ENCODE measurements around the gene SCN4A.
"Not testable (repeated sequence)": the region's sequence is repeated elsewhere in the genome, so short reads cannot be mapped to it uniquely, and the experiment has no call there.

The SCN4A gene

GRCh38 chr17:63983320-63983719 lies 10.6 kb upstream of the SCN4A start:
- Histone ChIP-seq H3K4me3 (replicated peaks; ENCODE audit: low read depth, low read length) (no peak overlapping the region), H3K27me3 (replicated peaks; ENCODE audit: control insufficient read depth, insufficient read depth, low read length) (no peaks in the 10 kb centered on the region), H3K36me3 (ENCODE audit: control insufficient read depth, insufficient read depth, low read length) (no peaks in the 10 kb centered on the region)
- DNase-seq (ENCODE audit: extremely low read depth, insufficient read length), result no peak
- no peak for TF ChIP-seq CTCF (IDR thresholded peaks at IDR 0.05; ENCODE audit: insufficient read depth, low read length, poor library complexity, severe bottlenecking)

GRCh38 chr17:63982641-63983040 lies 9.9 kb upstream of the SCN4A start:
- H3K27me3 ChIP-seq (replicated peaks; ENCODE audit: control insufficient read depth, insufficient read depth, low read length); H3K4me3 ChIP-seq (replicated peaks; ENCODE audit: low read depth, low read length); DNase-seq (ENCODE audit: extremely low read depth, insufficient read length); H3K36me3 ChIP-seq (ENCODE audit: control insufficient read depth, insufficient read depth, low read length): not testable (repeated sequence)

GRCh38 chr17:63978272-63979200 lies 5.8 kb upstream of the SCN4A start:
- TF ChIP-seq CTCF (IDR thresholded peaks at IDR 0.05; ENCODE audit: insufficient read depth, low read length, poor library complexity, severe bottlenecking), result no peak
- H3K4me3 ChIP-seq (replicated peaks; ENCODE audit: low read depth, low read length), result no peak overlapping the region
- H3K36me3 ChIP-seq (ENCODE audit: control insufficient read depth, insufficient read depth, low read length), result no peaks in the 10 kb centered on the region
- H3K27me3 ChIP-seq (replicated peaks; ENCODE audit: control insufficient read depth, insufficient read depth, low read length), result no peaks in the 10 kb centered on the region
- DNase-seq (ENCODE audit: extremely low read depth, insufficient read length), result no peak

GRCh38 chr17:63976702-63977101 lies 4.0 kb upstream of the SCN4A start:
- Histone ChIP-seq H3K36me3 (ENCODE audit: control insufficient read depth, insufficient read depth, low read length) (no peaks in the 10 kb centered on the region), H3K4me3 (replicated peaks; ENCODE audit: low read depth, low read length) (no peak overlapping the region), H3K27me3 (replicated peaks; ENCODE audit: control insufficient read depth, insufficient read depth, low read length) (no peaks in the 10 kb centered on the region)
- no peak for DNase-seq (ENCODE audit: extremely low read depth, insufficient read length)
- TF ChIP-seq CTCF (IDR thresholded peaks at IDR 0.05; ENCODE audit: insufficient read depth, low read length, poor library complexity, severe bottlenecking), result no peak

GRCh38 chr17:63975541-63976092 lies 2.9 kb upstream of the SCN4A start:
- no peak for DNase-seq (ENCODE audit: extremely low read depth, insufficient read length)
- H3K4me3 ChIP-seq (replicated peaks; ENCODE audit: low read depth, low read length), result no peak overlapping the region
- TF ChIP-seq CTCF (IDR thresholded peaks at IDR 0.05; ENCODE audit: insufficient read depth, low read length, poor library complexity, severe bottlenecking), result no peak
- H3K27me3 ChIP-seq (replicated peaks; ENCODE audit: control insufficient read depth, insufficient read depth, low read length), result no peaks in the 10 kb centered on the region
- no peaks in the 10 kb centered on the region for H3K36me3 ChIP-seq (ENCODE audit: control insufficient read depth, insufficient read depth, low read length)

- no peak for DNase-seq (ENCODE audit: extremely low read depth, insufficient read length)
- Histone ChIP-seq H3K4me3 (replicated peaks; ENCODE audit: low read depth, low read length) (no peak overlapping the region), H3K27me3 (replicated peaks; ENCODE audit: control insufficient read depth, insufficient read depth, low read length) (no peaks in the 10 kb centered on the region), H3K36me3 (ENCODE audit: control insufficient read depth, insufficient read depth, low read length) (no peaks in the 10 kb centered on the region)
- no peak for TF ChIP-seq CTCF (IDR thresholded peaks at IDR 0.05; ENCODE audit: insufficient read depth, low read length, poor library complexity, severe bottlenecking)
Measured at GRCh38 chr17:63974594-63975192, 2.0 kb upstream of the SCN4A start.
